ENCODE results near the gene PNMA6E.

Gene PNMA6E

DNA sequence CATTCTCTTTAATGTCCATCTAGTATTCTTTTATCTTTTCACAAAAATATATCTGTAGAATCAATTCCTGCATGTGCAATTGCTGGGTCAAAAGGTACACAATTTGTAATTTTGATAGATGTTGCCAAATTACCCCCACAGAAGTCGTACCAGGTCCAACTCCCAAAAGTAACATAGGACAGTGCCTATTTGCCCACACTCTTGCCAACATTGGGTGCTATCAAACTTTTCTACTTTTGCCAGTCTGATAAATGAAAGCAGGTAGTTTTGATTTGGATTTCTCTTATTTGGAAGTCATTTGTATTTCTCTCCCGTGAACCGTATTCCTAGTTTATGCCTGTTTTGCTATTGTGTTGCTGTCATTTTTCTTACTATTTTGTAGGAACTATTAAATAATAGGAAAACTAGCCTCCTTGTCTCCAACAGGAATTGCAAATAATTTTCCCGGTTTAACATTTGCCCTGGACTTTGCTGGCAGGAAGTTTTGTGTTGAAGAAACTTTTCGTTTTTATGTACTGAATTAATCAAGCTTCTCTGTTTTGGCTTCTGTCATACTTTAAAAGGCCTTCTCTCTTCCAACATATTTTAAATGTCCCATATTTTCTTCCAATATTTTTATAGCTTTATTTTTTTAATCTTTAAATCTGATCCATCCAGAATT is 34.1 kb downstream of the PNMA6E start:
- CTCF ChIA-PET, result no interaction called here
- no peak for DNase-seq (ENCODE audit: low read depth, low spot score)
- TF ChIP-seq, protein P1, sequence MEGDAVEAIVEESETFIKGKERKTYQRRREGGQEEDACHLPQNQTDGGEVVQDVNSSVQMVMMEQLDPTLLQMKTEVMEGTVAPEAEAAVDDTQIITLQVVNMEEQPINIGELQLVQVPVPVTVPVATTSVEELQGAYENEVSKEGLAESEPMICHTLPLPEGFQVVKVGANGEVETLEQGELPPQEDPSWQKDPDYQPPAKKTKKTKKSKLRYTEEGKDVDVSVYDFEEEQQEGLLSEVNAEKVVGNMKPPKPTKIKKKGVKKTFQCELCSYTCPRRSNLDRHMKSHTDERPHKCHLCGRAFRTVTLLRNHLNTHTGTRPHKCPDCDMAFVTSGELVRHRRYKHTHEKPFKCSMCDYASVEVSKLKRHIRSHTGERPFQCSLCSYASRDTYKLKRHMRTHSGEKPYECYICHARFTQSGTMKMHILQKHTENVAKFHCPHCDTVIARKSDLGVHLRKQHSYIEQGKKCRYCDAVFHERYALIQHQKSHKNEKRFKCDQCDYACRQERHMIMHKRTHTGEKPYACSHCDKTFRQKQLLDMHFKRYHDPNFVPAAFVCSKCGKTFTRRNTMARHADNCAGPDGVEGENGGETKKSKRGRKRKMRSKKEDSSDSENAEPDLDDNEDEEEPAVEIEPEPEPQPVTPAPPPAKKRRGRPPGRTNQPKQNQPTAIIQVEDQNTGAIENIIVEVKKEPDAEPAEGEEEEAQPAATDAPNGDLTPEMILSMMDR (IDR thresholded peaks at IDR 0.05; ENCODE audit: insufficient read depth, low read length, missing control alignments), result no peak
- no peak overlapping the region for H3K4me3 ChIP-seq (ENCODE audit: low read depth, low read length)
- POLR2A ChIA-PET, result no interaction called here

DNA sequence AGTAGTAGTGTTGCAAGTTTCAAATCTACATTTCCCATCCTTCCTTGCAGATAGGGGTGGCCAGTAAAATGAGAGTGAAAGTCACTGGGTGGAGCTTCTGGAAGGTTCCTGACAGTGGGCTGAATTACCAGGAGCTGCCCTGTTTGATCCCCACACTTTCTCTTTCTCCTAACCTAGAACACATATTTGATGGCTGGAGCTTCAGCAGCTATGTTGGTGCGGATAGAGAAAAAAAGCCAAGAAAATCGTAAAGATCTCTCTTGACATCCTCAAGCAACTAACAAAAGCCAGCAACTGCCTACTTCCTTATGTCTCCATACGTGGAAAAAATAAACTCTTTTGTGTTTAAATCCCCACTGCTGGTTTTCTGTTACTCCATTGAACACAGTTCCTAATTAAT is 35.0 kb downstream of the PNMA6E start:
- DNase-seq (ENCODE audit: low read depth, low spot score), result no peak
- H3K4me3 ChIP-seq (ENCODE audit: low read depth, low read length), result no peak overlapping the region
- TF ChIP-seq, protein P1 (IDR thresholded peaks at IDR 0.05; ENCODE audit: insufficient read depth, low read length, missing control alignments), result no peak
- POLR2A ChIA-PET, result no interaction called here
- CTCF ChIA-PET, result no interaction called here

DNA sequence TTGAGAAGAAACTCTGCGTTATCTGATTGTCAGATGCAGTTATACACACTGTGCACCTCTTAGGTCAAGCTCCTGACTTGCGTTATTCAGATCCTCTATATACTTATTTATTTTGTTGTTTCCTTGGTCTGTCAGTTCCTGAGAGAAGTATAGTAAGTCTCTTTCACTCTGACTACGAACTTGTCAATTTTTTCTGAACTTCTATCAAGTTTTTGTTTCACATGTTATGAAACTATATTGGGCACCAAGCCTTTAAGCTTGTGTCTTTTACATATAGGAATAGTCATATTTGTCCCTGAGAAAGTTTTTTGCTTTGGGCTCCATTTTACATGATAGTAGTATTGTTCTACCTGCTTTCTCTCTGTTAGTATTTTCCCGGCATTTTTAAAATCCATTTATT is 35.5 kb downstream of the PNMA6E start:
- DNase-seq (ENCODE audit: low read depth, low spot score), result no peak
- POLR2A ChIA-PET, result no interaction called here
- TF ChIP-seq, protein P1 (IDR thresholded peaks at IDR 0.05; ENCODE audit: insufficient read depth, low read length, missing control alignments), result no peak
- CTCF ChIA-PET, result no interaction called here
- no peak overlapping the region for H3K4me3 ChIP-seq (ENCODE audit: low read depth, low read length)

DNA sequence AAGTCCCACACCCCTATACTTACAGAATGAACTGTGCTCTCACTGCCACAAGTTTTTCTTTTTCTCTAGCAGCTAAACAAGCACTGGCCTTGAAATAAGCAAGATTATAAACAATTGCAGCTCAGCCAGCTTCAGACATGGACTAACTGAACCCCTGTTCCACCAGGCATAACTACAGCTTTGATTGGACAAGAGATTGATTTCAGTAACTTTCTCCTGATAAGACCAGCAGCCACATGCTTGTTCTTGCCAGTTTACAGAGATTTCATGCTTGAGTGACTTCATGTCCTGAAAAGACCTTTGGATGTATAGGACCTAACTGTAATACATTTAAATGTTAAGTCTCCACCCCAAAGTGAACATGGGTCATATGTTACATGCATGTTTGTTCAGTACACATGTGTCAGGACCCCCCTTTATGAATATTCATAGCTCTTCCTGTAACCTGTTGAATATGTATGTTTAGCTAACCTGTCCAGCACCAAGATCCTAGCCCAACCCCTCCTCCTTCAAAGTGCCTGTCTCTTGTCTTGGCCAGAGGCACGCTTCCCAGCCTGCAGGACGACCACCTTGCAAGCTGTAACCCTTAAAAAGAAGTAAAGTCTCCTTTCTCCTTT is 39.3 kb downstream of the PNMA6E start:
- CTCF ChIA-PET, result no interaction called here
- no peak overlapping the region for H3K4me3 ChIP-seq (ENCODE audit: low read depth, low read length)
- TF ChIP-seq, protein P1 (IDR thresholded peaks at IDR 0.05; ENCODE audit: insufficient read depth, low read length, missing control alignments), result no peak
- no peak for DNase-seq (ENCODE audit: low read depth, low spot score)
- POLR2A ChIA-PET, result no interaction called here

DNA sequence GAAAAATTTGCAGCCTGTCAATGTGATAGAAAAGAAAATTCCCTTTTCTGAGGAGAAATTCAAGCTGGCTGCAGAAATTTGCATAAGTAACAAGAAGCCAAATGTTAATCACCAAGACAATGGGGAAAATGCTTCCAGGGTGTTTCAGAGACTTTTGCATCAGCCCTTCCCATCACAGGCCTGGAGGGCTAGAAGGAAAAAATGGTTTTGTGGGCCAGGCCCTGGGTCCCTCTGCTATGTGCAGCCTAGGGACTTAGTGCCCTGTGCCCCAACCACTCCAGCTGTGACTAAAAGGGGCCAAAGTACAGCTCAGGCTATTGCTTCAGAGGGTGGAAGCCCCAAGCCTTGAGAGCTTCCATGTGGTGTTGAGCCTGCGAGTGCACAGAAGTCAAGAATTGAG is 43.3 kb downstream of the PNMA6E start:
- TF ChIP-seq, protein P1 (IDR thresholded peaks at IDR 0.05; ENCODE audit: insufficient read depth, low read length, missing control alignments), result no peak
- no peak overlapping the region for H3K4me3 ChIP-seq (ENCODE audit: low read depth, low read length)
- no peak for DNase-seq (ENCODE audit: low read depth, low spot score)
- ChIA-PET CTCF (no interaction called here), POLR2A (no interaction called here)

DNA sequence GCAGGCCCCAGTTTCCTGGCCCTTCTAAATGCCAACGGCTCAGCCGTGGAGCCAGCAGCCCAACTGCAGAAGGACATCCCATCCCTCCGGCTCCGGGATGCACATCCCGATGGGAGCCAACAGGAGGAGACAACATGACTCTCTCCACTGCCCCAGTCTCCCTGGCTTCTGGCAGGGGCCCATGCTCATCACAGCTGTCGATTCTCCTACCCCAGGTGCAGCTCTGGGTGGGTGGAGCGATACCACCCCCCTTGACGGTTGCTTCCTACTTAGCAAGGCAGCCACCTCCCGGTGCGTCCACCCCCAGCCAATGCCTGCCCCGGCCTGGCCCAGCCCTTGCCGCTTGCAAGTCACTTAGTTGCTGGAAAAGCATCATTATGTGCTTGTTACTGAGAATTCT is 47.7 kb downstream of the PNMA6E start:
- CTCF ChIA-PET, result interaction anchor here (0.8 kb wide), 1 partner anchor 19 kb away, joined by 3 read pairs; no protein-coding TSS in a partner anchor
- no peak for DNase-seq (ENCODE audit: low read depth, low spot score)
- H3K4me3 ChIP-seq (ENCODE audit: low read depth, low read length), result no peak overlapping the region
- TF ChIP-seq, protein P1 (IDR thresholded peaks at IDR 0.05; ENCODE audit: insufficient read depth, low read length, missing control alignments), result no peak
- POLR2A ChIA-PET, result no interaction called here

Data from AG04449 (cell line).